Memory B cell (primary cell): ENCODE data around the gene MAP2K4.

ENCODE experiments used
- ATAC-seq: fragments of 150-1000 bp; cut with Tn5 transposase; 2 replicates; pipeline ENCODE4 v1.10.0; 2021; ENCODE audit warnings: low read depth, mild to moderate bottlenecking, moderate library complexity
- DNase-seq, 2 donors: peaks; one replicate each; pipeline ENCODE4 v3.0.0; 2022; ENCODE audit warnings: low spot score in 2 of 2
- H3K27ac Mint-ChIP-seq: one replicate; pipeline ENCODE4 v1.8.0; 2022; ENCODE audit warnings: mild to moderate bottlenecking, moderate library complexity, mixed read lengths
- H3K27me3 Mint-ChIP-seq: one replicate; pipeline ENCODE4 v1.8.0; 2022; ENCODE audit warnings: mixed read lengths
- H3K36me3 Mint-ChIP-seq: one replicate; pipeline ENCODE4 v1.8.0; 2022; ENCODE audit warnings: mild to moderate bottlenecking, mixed read lengths
- H3K4me1 Mint-ChIP-seq: one replicate; pipeline ENCODE4 v1.8.0; 2022; ENCODE audit warnings: mixed read lengths
- H3K4me3 Mint-ChIP-seq: one replicate; pipeline ENCODE4 v1.8.0; 2022; ENCODE audit warnings: mild to moderate bottlenecking, moderate library complexity, mixed read lengths
- H3K9me3 Mint-ChIP-seq: one replicate; pipeline ENCODE4 v1.8.0; 2022; ENCODE audit warnings: mixed read lengths

The MAP2K4 gene

DNA sequence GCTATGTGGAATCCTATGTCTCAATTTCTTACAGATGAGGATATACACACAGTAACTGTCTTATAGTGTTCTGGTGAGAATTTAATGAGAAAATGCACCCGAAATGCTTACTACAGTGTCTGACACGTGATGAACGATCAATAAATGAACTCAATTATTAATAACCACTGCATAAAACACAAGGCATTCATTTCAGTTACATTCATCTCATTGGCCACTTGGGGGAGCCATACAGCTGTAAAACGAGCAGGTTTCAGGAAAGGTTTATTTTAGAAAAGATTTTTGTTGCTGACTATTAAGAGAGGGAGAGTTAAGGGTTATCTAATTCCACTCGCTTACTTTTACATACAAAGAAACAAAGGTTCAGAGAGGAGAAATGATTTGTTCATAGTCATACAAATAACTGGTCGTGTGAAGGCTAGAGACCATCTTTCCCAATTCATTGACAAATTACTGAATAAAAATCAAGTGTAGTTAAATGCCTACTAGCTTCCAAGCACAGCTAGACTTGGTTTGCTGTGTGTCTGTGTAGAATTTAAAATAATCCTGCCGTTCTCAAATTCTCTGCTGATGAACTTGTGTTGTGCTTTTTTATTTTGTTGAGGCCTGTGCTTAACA, 160.1 kb downstream of the MAP2K4 start:
- ATAC-seq = no peak
- H3K4me3 Mint-ChIP-seq = no peak overlapping the region

DNA sequence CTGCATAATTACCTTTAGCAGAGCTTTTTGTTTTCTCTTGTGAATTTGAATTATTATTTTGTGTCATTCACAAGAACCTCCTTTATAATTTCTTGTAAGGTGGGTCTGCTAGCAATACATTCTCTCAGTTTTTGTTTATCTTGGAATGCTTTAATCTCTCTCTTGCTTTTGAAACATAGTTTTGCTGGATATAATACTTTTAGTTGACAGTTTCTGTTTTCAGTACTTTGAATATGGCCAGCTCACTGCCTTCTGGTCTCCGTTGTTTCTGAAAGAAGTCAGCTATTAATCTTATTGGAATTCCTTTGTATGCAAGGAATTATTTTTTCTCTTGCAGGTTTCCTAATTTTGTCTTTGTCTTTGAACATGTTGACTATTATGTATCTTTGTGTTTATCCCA, 167.0 kb downstream of the MAP2K4 start:
- Mint-ChIP-seq H3K9me3 (peaks cover 17% of the 10 kb centered on the region), H3K4me3 (no peak overlapping the region), H3K27me3 (peaks cover under 1% of the 10 kb centered on the region), H3K4me1 (no peaks in the 10 kb centered on the region), H3K36me3 (peaks cover 4% of the 10 kb centered on the region), H3K27ac (no peak overlapping the region)
- DNase-seq = no peak
- ATAC-seq = no peak

More for the DNA sequence above, 160.1 kb downstream of the MAP2K4 start:
- DNase-seq = no peak
- H3K4me1 Mint-ChIP-seq = no peaks in the 10 kb centered on the region
- no peak overlapping the region for H3K27ac Mint-ChIP-seq
- no peaks in the 10 kb centered on the region for H3K9me3 Mint-ChIP-seq
- no peaks in the 10 kb centered on the region for H3K27me3 Mint-ChIP-seq
- H3K36me3 Mint-ChIP-seq = no peaks in the 10 kb centered on the region

DNA sequence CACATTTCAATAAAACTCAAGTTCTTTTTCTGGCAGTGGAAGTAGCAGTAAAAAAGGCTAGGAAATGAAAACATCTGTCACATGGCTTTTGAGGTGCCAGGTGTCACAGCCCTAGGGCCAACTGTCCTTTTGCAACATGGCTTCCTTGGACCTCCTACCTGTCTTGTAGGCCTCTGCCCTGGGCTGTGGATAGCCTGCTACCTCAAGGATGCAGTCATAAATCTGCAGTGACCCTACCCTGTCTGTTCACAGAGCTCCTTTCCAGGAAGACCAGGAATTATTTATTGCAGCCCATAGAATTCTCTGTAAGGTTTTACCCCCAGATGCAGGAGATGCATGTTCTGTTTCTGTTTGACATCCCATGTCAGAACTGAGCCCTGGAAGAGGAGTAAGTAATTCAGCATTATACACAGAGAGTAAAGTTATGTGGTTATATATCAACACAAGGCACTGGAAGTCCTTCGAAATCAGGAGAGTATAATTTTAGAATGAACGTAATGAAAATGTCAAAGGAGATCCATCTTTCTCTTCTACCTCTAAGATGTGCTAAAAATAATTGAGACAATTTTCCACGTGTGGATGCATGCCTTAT, 172.6 kb downstream of the MAP2K4 start:
- ATAC-seq (no peak), DNase-seq (no peak)
- Mint-ChIP-seq H3K4me3 (no peak overlapping the region), H3K4me1 (no peaks in the 10 kb centered on the region), H3K9me3 (peaks cover 10% of the 10 kb centered on the region), H3K36me3 (peaks cover 4% of the 10 kb centered on the region), H3K27ac (no peak overlapping the region), H3K27me3 (peaks cover 9% of the 10 kb centered on the region)
